NCI-H2029 (cell line): Measurements from ENCODE around the gene CAMTA1.
"Not testable (repeated sequence)": the region's sequence is repeated elsewhere in the genome, so short reads cannot be mapped to it uniquely, and the experiment has no call there.

Source experiments
- DNase-seq: peaks from one replicate; lab custom pipeline; 2025; lab: John Stamatoyannopoulos, UW

The CAMTA1 gene

GRCh38 chr1:7695497-7696117 is 910.4 kb downstream of the CAMTA1 start:
- no peak for DNase-seq

GRCh38 chr1:7698641-7699040 is 913.4 kb downstream of the CAMTA1 start:
- no peak for DNase-seq

GRCh38 chr1:7702365-7702764 is 917.1 kb downstream of the CAMTA1 start:
- no peak for DNase-seq

- DNase-seq, result no peak
Measured at GRCh38 chr1:7703321-7704213, 918.3 kb downstream of the CAMTA1 start.

GRCh38 chr1:7704214-7705047 is 919.2 kb downstream of the CAMTA1 start:
- DNase-seq, result peak; percentile 79

- no peak for DNase-seq
Measured at GRCh38 chr1:7705048-7705907, 920.0 kb downstream of the CAMTA1 start.

- no peak for DNase-seq
Measured at GRCh38 chr1:7705908-7706216, 920.6 kb downstream of the CAMTA1 start.

- DNase-seq, result no peak
Measured at GRCh38 chr1:7707527-7707926, 922.3 kb downstream of the CAMTA1 start.

- DNase-seq, result not testable (repeated sequence)
Measured at GRCh38 chr1:7708065-7708464, 922.8 kb downstream of the CAMTA1 start.

GRCh38 chr1:7710859-7711258 is 925.6 kb downstream of the CAMTA1 start:
- no peak for DNase-seq

GRCh38 chr1:7712731-7713323 is 927.6 kb downstream of the CAMTA1 start:
- no peak for DNase-seq

GRCh38 chr1:7716506-7716905 is 931.3 kb downstream of the CAMTA1 start:
- DNase-seq, result no peak

- DNase-seq, result no peak
Measured at GRCh38 chr1:7717748-7718368, 932.6 kb downstream of the CAMTA1 start.

- DNase-seq, result no peak
Measured at GRCh38 chr1:7719468-7720094, 934.3 kb downstream of the CAMTA1 start.

- DNase-seq, result no peak
Measured at GRCh38 chr1:7721940-7722669, 936.9 kb downstream of the CAMTA1 start.

- no peak for DNase-seq
Measured at GRCh38 chr1:7722670-7723012, 937.4 kb downstream of the CAMTA1 start.

- no peak for DNase-seq
Measured at GRCh38 chr1:7726623-7727022, 941.4 kb downstream of the CAMTA1 start.

- DNase-seq, result no peak
Measured at GRCh38 chr1:7727809-7728471, 942.7 kb downstream of the CAMTA1 start.

GRCh38 chr1:7729761-7730160 is 944.5 kb downstream of the CAMTA1 start:
- DNase-seq, result no peak
